GM23248 (cell line): ENCODE measurements around the gene QRICH1.

Experiments
- EZH2 ChIP-seq: fragments of 200-600 bp; sonication (generic); IDR thresholded peaks from 2 replicates; pipeline ENCODE4 v1.6.1; 2018; ENCODE audit warnings: antibody characterized with exemption, mild to moderate bottlenecking; ENCODE audit not compliant: insufficient read depth, poor library complexity, severe bottlenecking
- EZH2phosphoT487 ChIP-seq: fragments of 200-600 bp; sonication (generic); IDR thresholded peaks from 2 replicates; pipeline ENCODE4 v1.6.1; 2018; ENCODE audit warnings: antibody characterized with exemption, moderate library complexity, mild to moderate bottlenecking, low read depth; ENCODE audit not compliant: insufficient read depth

- TF ChIP-seq EZH2 (no peak), EZH2phosphoT487 (no peak)
Measured at GRCh38 chr3:49121132-49121736, 27.4 kb upstream of the QRICH1 start.
